ENCODE measurements around the gene TRIO.

The TRIO gene

DNA sequence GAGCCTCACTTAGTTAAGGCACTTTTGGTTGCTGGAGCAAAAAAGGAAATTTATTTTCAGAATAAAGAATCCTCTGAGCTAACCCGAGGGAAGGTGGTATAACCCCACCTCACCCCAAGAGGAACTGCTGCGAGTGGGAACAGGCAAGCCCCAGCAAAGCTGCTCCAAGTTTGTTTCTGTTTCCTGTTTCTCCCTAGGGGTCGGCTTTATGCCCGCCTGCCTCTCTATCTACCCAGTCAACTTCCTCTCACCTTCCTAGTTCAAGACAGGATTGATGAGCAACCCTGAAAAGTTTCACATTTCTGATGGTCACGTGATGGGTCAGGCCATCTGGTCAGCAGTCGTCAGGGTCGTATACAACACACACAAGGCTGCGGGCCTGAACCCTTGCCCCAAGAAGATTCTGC lies 31.1 kb downstream of the TRIO start:
- no peaks in the 10 kb centered on the region for H3K9me3 ChIP-seq (ENCODE audit: control insufficient read depth in 1 of 2, low read length in 2 of 2)
- no peaks in the 10 kb centered on the region for H3K27me3 ChIP-seq (ENCODE audit: control insufficient read depth in 1 of 2, insufficient read depth in 2 of 2, low read length in 2 of 2)
- no peaks in the 10 kb centered on the region for H3K36me3 ChIP-seq (ENCODE audit: control insufficient read depth in 1 of 2, insufficient read depth in 2 of 2, low read length in 2 of 2)
- no peak overlapping the region for H3K27ac ChIP-seq (ENCODE audit: low read depth, low read length)
- no peak overlapping the region for H3K9ac ChIP-seq (ENCODE audit: low read depth in 1 of 2, low read length in 2 of 2)
- peaks cover 19 to 30% of the 10 kb centered on the region in 2 donors for H3K4me1 ChIP-seq (ENCODE audit: control insufficient read depth in 1 of 2, insufficient read depth in 2 of 2, low read length in 2 of 2)
- peak overlapping the region in 1 of 2 donors; percentile 17 for H3K4me3 ChIP-seq (ENCODE audit: low read depth in 1 of 2, low read length in 2 of 2)

DNA sequence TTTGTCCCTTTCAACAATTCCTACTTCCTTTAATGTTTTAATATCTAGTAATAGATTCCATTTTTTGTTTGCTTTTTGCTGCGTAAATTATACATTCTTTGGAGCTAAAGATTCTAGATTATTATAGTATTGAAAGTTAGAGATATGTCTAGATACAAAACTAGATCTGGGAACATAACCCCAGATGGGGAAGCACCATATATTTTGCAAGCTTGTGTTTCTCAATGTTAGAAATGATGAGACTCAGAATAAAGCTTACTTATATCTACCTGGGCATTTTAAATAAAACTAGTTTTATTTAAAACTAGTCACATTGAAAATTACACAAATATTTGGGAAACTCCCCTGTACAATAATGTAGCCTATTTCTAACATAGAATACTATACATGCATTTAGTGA lies 32.2 kb downstream of the TRIO start:
- Histone ChIP-seq H3K9ac (ENCODE audit: low read depth in 1 of 2, low read length in 2 of 2) (no peak overlapping the region), H3K36me3 (ENCODE audit: control insufficient read depth in 1 of 2, insufficient read depth in 2 of 2, low read length in 2 of 2) (no peaks in the 10 kb centered on the region), H3K4me3 (ENCODE audit: low read depth in 1 of 2, low read length in 2 of 2) (no peak overlapping the region), H3K9me3 (ENCODE audit: control insufficient read depth in 1 of 2, low read length in 2 of 2) (no peaks in the 10 kb centered on the region), H3K4me1 (ENCODE audit: control insufficient read depth in 1 of 2, insufficient read depth in 2 of 2, low read length in 2 of 2) (peaks cover 19 to 30% of the 10 kb centered on the region in 2 donors), H3K27ac (ENCODE audit: low read depth, low read length) (no peak overlapping the region), H3K27me3 (ENCODE audit: control insufficient read depth in 1 of 2, insufficient read depth in 2 of 2, low read length in 2 of 2) (no peaks in the 10 kb centered on the region)

GRCh38 chr5:14176888-14177287 lies 33.7 kb downstream of the TRIO start:
- H3K4me3 ChIP-seq (ENCODE audit: low read depth in 1 of 2, low read length in 2 of 2), result no peak overlapping the region
- H3K9me3 ChIP-seq (ENCODE audit: control insufficient read depth in 1 of 2, low read length in 2 of 2), result no peaks in the 10 kb centered on the region
- no peaks in the 10 kb centered on the region for H3K36me3 ChIP-seq (ENCODE audit: control insufficient read depth in 1 of 2, insufficient read depth in 2 of 2, low read length in 2 of 2)
- no peak overlapping the region for H3K9ac ChIP-seq (ENCODE audit: low read depth in 1 of 2, low read length in 2 of 2)
- H3K4me1 ChIP-seq (ENCODE audit: control insufficient read depth in 1 of 2, insufficient read depth in 2 of 2, low read length in 2 of 2), result peaks cover 10 to 23% of the 10 kb centered on the region in 2 donors
- H3K27ac ChIP-seq (ENCODE audit: low read depth, low read length), result no peak overlapping the region
- no peaks in the 10 kb centered on the region for H3K27me3 ChIP-seq (ENCODE audit: control insufficient read depth in 1 of 2, insufficient read depth in 2 of 2, low read length in 2 of 2)

- no peaks in the 10 kb centered on the region for H3K9me3 ChIP-seq (ENCODE audit: control insufficient read depth in 1 of 2, low read length in 2 of 2)
- no peak overlapping the region for H3K9ac ChIP-seq (ENCODE audit: low read depth in 1 of 2, low read length in 2 of 2)
- no peaks in the 10 kb centered on the region for H3K36me3 ChIP-seq (ENCODE audit: control insufficient read depth in 1 of 2, insufficient read depth in 2 of 2, low read length in 2 of 2)
- H3K27me3 ChIP-seq (ENCODE audit: control insufficient read depth in 1 of 2, insufficient read depth in 2 of 2, low read length in 2 of 2), result no peaks in the 10 kb centered on the region
- no peak overlapping the region for H3K4me3 ChIP-seq (ENCODE audit: low read depth in 1 of 2, low read length in 2 of 2)
- H3K4me1 ChIP-seq (ENCODE audit: control insufficient read depth in 1 of 2, insufficient read depth in 2 of 2, low read length in 2 of 2), result peaks cover 10 to 16% of the 10 kb centered on the region in 2 donors
- no peak overlapping the region for H3K27ac ChIP-seq (ENCODE audit: low read depth, low read length)
Measured at GRCh38 chr5:14177634-14178033, 34.5 kb downstream of the TRIO start.

DNA sequence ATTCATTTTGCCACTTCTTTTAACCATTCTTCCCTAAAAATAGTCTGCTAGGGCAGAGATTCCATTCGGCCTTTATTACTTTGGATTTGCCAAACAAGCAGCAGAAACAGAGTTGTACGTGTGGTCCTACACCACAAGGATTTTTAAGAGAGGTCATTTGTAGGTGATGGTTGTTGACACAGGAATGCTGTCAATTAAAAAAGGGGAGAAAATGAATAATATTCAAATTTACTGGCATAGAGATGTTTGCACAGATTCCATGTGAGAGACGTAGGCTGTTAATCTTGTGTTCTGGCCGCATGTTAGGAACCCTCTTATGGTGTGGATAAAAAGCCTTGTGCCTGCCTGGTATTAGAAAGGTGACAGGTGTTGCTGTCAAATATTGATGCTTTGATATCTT lies 34.9 kb downstream of the TRIO start:
- Histone ChIP-seq H3K4me1 (ENCODE audit: control insufficient read depth in 1 of 2, insufficient read depth in 2 of 2, low read length in 2 of 2) (peaks cover 10 to 14% of the 10 kb centered on the region in 2 donors), H3K4me3 (ENCODE audit: low read depth in 1 of 2, low read length in 2 of 2) (no peak overlapping the region), H3K27ac (ENCODE audit: low read depth, low read length) (no peak overlapping the region)

DNA sequence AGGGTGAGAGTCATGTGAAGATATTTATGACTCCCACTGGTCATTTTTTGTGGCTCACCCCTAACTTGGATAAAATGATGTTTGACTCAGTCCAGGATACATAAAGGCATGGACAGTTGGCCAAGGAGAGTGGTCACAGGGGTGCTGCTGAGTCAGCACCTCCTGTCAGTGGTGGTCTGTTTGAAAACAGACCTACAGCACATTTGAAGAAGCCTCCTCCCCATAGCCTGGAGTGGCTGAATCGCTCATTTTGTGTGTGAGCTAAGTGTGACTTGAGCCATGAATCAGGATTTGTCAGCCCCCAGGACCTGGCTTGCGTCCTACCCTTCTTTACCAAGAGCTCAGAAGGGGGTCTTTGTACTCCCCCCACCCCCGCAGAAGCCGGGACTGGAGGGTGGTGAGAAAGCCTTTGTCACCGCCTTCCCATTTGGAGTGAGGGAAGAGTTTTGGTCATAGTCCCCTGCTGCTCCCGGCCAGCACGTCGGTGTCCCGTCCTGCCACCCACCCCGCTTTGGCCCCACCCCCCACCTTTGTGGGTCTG lies 35.6 kb downstream of the TRIO start:
- H3K27ac ChIP-seq (ENCODE audit: low read depth, low read length), result no peak overlapping the region
- H3K4me1 ChIP-seq (ENCODE audit: control insufficient read depth in 1 of 2, insufficient read depth in 2 of 2, low read length in 2 of 2), result peaks cover 7 to 10% of the 10 kb centered on the region in 2 donors
- H3K36me3 ChIP-seq (ENCODE audit: control insufficient read depth in 1 of 2, insufficient read depth in 2 of 2, low read length in 2 of 2), result no peaks in the 10 kb centered on the region
- H3K9me3 ChIP-seq (ENCODE audit: control insufficient read depth in 1 of 2, low read length in 2 of 2), result no peaks in the 10 kb centered on the region
- no peaks in the 10 kb centered on the region for H3K27me3 ChIP-seq (ENCODE audit: control insufficient read depth in 1 of 2, insufficient read depth in 2 of 2, low read length in 2 of 2)
- H3K9ac ChIP-seq (ENCODE audit: low read depth in 1 of 2, low read length in 2 of 2), result no peak overlapping the region
- H3K4me3 ChIP-seq (ENCODE audit: low read depth in 1 of 2, low read length in 2 of 2), result no peak overlapping the region

More for the DNA sequence above, 34.9 kb downstream of the TRIO start:
- Histone ChIP-seq H3K36me3 (ENCODE audit: control insufficient read depth in 1 of 2, insufficient read depth in 2 of 2, low read length in 2 of 2) (no peaks in the 10 kb centered on the region), H3K9ac (ENCODE audit: low read depth in 1 of 2, low read length in 2 of 2) (no peak overlapping the region), H3K9me3 (ENCODE audit: control insufficient read depth in 1 of 2, low read length in 2 of 2) (no peaks in the 10 kb centered on the region), H3K27me3 (ENCODE audit: control insufficient read depth in 1 of 2, insufficient read depth in 2 of 2, low read length in 2 of 2) (no peaks in the 10 kb centered on the region)

DNA sequence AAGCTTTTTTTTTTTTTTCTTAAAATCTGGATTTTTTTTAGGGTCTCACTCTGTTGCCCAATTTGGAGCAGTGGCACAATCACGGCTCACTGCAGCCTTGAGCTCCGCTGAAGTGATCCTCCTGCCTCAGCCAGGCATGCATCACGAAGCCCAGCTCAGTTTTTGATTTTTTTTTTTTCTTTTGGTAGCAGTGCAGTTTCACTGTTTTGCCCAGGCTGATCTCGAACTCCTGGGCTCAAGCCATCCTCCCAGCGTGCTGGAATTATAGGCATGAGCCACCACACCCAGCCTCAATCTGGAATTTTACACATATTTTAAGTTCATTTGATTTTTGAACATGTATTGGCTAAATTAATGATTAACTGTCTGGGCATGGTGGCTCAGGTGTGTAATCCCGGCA lies 36.3 kb downstream of the TRIO start:
- H3K4me1 ChIP-seq (ENCODE audit: control insufficient read depth in 1 of 2, insufficient read depth in 2 of 2, low read length in 2 of 2), result peaks cover 0 to 5% of the 10 kb centered on the region in 2 donors
- H3K9me3 ChIP-seq (ENCODE audit: control insufficient read depth in 1 of 2, low read length in 2 of 2), result no peaks in the 10 kb centered on the region
- H3K27ac ChIP-seq (ENCODE audit: low read depth, low read length), result no peak overlapping the region
- H3K4me3 ChIP-seq (ENCODE audit: low read depth in 1 of 2, low read length in 2 of 2), result no peak overlapping the region
- H3K9ac ChIP-seq (ENCODE audit: low read depth in 1 of 2, low read length in 2 of 2), result no peak overlapping the region
- no peaks in the 10 kb centered on the region for H3K36me3 ChIP-seq (ENCODE audit: control insufficient read depth in 1 of 2, insufficient read depth in 2 of 2, low read length in 2 of 2)
- no peaks in the 10 kb centered on the region for H3K27me3 ChIP-seq (ENCODE audit: control insufficient read depth in 1 of 2, insufficient read depth in 2 of 2, low read length in 2 of 2)

- no peak overlapping the region for H3K4me3 ChIP-seq (ENCODE audit: low read depth in 1 of 2, low read length in 2 of 2)
- H3K4me1 ChIP-seq (ENCODE audit: control insufficient read depth in 1 of 2, insufficient read depth in 2 of 2, low read length in 2 of 2), result peaks cover 3 to 5% of the 10 kb centered on the region in 2 donors
- no peak overlapping the region for H3K27ac ChIP-seq (ENCODE audit: low read depth, low read length)
- no peak overlapping the region for H3K9ac ChIP-seq (ENCODE audit: low read depth in 1 of 2, low read length in 2 of 2)
- H3K36me3 ChIP-seq (ENCODE audit: control insufficient read depth in 1 of 2, insufficient read depth in 2 of 2, low read length in 2 of 2), result no peaks in the 10 kb centered on the region
- no peaks in the 10 kb centered on the region for H3K9me3 ChIP-seq (ENCODE audit: control insufficient read depth in 1 of 2, low read length in 2 of 2)
- no peaks in the 10 kb centered on the region for H3K27me3 ChIP-seq (ENCODE audit: control insufficient read depth in 1 of 2, insufficient read depth in 2 of 2, low read length in 2 of 2)
Measured at GRCh38 chr5:14180437-14180836, 37.3 kb downstream of the TRIO start.

- Histone ChIP-seq H3K4me1 (ENCODE audit: control insufficient read depth in 1 of 2, insufficient read depth in 2 of 2, low read length in 2 of 2) (peaks cover 4 to 5% of the 10 kb centered on the region in 2 donors), H3K9me3 (ENCODE audit: control insufficient read depth in 1 of 2, low read length in 2 of 2) (no peaks in the 10 kb centered on the region), H3K27ac (ENCODE audit: low read depth, low read length) (no peak overlapping the region), H3K27me3 (ENCODE audit: control insufficient read depth in 1 of 2, insufficient read depth in 2 of 2, low read length in 2 of 2) (no peaks in the 10 kb centered on the region), H3K4me3 (ENCODE audit: low read depth in 1 of 2, low read length in 2 of 2) (no peak overlapping the region), H3K36me3 (ENCODE audit: control insufficient read depth in 1 of 2, insufficient read depth in 2 of 2, low read length in 2 of 2) (no peaks in the 10 kb centered on the region), H3K9ac (ENCODE audit: low read depth in 1 of 2, low read length in 2 of 2) (no peak overlapping the region)
Measured at GRCh38 chr5:14181299-14181968, 38.3 kb downstream of the TRIO start.

DNA sequence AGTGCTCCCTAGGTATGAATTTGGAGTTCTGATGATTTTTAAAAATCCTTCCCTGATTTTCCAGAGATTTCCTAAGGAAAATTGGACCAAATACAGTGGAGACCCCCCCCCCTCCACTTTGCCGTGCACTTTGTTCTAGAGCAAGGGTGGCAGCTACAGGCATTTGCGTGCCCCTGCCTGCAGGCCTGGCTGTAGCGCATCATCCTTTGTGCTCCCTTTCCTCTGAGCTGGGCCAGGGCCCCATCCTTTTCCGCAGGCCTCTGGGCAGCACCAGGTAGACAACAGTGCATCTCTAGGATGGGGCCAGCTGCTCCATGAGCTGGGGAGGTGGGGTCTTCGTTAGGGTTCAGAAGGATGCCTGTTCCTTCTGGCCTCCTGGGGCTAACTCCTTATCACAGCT lies 39.6 kb downstream of the TRIO start:
- H3K27me3 ChIP-seq (ENCODE audit: control insufficient read depth in 1 of 2, insufficient read depth in 2 of 2, low read length in 2 of 2), result no peaks in the 10 kb centered on the region
- H3K9ac ChIP-seq (ENCODE audit: low read depth in 1 of 2, low read length in 2 of 2), result peak overlapping the region in 1 of 2 donors; percentile 16
- no peak overlapping the region for H3K4me3 ChIP-seq (ENCODE audit: low read depth in 1 of 2, low read length in 2 of 2)
- no peaks in the 10 kb centered on the region for H3K9me3 ChIP-seq (ENCODE audit: control insufficient read depth in 1 of 2, low read length in 2 of 2)
- H3K36me3 ChIP-seq (ENCODE audit: control insufficient read depth in 1 of 2, insufficient read depth in 2 of 2, low read length in 2 of 2), result no peaks in the 10 kb centered on the region
- H3K4me1 ChIP-seq (ENCODE audit: control insufficient read depth in 1 of 2, insufficient read depth in 2 of 2, low read length in 2 of 2), result peaks cover 0 to 4% of the 10 kb centered on the region in 2 donors
- no peak overlapping the region for H3K27ac ChIP-seq (ENCODE audit: low read depth, low read length)

Measured in duodenal mucosa (tissue), 2 donors.